GM11168 (cell line): ENCODE measurements around the gene IQGAP2.

Experiments used
- in situ Hi-C: fragments of 300-500 bp; cut with MboI; formaldehyde crosslinking; loops from one replicate; pipeline ENCODE4 v1.12.0; 2022; ENCODE audit warnings: low sequenced_read_pairs; ENCODE audit not compliant: unreplicated experiment

IQGAP2 gene

DNA sequence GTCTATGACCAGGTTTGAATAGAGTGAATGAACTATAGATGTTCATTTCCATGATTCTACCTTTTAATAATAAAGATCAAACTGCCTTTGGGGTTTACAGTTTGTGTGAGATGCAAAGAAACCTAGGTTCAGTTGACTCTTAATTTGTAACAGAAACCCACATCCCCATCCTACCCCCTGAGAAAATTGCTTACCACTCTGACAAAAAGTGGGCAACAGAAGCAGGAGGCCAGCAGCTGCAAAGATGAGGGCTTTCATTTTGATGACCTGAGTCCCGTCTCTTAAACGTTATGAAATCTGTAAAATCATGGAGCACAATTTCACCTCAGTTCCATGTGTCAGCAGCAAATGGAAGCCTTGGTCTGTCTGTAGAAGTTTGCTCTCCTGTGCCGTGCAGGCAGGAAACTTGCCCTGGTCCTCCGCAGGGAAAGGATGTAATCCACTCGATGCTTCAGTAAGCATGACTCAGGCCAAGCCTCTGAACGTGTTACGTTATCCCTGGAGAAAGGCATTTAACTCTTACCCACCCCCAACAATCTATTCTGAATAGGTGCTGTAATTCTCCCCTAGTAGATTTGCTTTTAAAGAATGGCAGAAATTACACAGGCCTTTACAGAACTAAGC is 220.0 kb downstream of the IQGAP2 start, which contains the start of gene F2RL2:
TSS of gene F2RL2 (minus strand) at position 431 of the 624 bp plus-strand sequence. CDS start at position 258, 173 bp downstream.
- in situ Hi-C loops = no loop called here

DNA sequence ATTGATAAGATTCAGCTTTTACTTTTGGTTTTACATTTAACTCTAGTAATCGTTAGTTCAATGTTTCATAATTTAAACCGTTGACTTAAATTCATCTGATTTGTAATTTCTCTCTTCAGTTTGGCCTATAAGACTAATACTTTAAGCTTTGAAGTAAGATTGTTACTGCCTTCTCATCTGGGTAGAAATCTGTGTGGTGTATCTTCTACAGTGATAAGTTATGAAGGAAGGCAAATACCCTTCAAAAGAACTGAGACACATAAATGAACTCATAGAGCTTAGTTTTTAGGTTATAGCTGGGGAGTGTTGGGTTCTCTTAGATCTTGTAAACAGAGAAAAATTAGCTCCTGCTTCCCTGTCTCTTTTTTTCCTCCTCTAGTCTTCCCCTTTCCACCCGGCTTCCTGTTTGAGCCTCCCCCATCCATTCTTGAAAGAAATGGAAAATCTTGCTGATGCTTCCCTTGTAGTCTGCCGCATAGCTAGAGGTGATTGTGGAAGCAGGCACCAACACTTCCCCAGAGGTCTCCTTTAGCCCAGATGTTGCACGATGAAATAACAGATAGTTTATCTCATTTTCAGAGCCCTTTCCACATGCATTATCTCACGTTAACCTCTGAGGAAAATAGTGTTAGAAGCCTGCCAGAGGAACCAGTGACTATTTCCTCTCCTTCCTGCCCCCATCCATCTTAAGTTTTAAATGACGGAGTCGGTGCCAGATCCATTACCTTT is 222.2 kb downstream of the IQGAP2 start:
- in situ Hi-C loops = no loop called here

DNA sequence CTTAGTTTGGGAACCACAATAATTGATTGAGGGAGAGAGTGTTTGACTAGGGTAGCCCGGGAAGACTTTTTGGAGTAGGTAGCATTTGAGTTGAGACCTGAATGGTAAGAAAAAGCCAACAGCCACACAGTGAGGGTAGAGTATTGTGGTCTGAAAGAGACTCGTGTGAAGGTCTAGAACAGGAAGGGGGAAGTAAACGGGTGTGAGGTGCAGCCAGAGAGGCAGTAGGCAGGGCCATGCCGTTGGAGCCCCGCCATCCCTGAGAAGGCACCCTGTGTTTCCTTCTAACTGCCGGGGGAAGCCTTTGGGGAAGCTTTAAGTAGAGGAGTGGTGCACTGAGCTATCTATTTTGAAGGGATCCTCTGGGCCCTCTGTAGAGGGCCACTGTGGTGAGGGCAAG is 223.7 kb downstream of the IQGAP2 start:
- in situ Hi-C loops = no loop called here

DNA sequence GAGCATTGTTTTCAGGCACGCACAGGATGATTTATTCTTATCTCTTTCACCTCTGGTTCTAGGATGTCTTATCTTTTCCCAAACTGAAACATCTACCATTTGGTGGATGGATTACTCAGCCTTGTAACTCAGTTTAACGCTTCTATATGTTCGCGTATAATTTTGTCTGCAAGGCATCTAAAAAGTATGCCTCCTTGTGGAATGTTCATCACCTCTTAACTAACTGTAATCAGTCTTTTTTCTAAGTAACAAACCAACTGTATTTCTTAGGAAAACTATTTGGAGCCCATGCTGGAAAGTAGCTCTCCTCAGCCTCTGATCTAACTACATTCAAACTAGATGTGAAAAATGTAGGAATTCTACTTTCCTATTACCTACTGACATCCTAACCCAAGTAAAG is 231.6 kb downstream of the IQGAP2 start:
- in situ Hi-C loops = no loop called here

DNA sequence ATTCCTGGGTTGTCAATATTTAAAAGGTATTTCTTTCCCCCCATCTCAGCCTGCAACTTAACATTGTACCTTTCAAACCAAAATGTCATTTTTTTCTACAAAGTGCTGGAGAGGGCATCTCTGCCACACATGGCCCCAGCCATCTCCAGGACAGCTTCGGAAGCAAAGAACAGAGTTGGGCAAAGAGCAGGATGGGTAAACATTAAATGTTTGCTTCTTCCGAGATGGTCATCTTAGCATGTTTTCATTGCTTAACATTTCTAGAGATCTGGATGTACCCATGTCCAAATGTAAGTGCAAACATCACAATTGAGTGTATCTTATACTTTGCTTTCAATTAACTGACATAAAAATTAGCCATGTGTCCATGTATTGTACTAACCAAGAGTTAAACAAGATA is 234.4 kb downstream of the IQGAP2 start:
- in situ Hi-C loops = no loop called here

DNA sequence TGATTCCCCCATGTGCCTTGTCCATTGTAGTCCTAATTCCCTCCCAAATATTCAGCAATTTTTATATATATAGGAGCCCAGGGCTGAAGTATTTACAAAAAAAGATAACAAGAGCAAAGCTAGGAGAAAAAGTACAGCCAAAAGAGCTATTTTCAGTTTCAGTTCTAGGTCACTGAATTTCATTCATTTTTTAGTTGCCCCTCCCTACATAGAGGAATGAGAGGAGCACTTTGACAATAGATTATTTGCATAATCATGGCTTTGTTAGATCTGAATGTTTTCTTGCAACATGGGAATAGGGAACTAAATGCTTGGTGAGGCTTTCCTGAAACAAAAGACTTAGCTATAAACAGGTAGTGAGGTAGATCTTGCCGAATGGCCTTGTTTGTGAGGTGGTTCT is 235.4 kb downstream of the IQGAP2 start:
- in situ Hi-C loops = no loop called here

DNA sequence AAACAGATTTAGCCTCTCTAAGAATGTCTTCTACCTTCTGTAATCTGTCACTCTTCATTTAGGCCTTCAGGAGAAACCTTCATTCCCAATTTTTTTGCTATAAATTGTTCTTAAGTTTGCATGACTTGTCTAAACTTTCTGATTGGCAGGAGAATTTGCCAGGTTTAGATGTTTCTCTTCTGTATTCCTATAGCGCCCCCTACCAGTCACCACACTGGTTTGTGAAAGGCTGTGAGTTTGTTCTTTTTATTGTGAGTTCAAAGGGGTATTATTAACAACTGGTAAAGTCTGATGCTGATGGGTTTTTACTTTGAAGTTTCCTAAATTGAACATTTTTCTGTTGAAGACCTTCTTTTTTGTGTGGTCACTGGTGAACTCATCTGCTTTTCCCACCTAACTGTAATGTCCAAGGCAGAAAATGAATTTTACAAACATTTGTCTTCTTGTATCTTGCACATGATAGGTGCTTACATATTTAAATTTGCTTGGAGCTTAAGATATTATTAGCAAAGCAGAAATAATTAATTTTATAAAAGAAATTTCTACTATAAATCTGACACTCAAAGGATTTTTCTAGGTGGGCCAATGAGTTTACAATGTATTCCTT is 238.5 kb downstream of the IQGAP2 start:
- in situ Hi-C loops = loop anchor here (5.0 kb wide), 1 partner anchor 44 kb away; no protein-coding TSS in a partner anchor

DNA sequence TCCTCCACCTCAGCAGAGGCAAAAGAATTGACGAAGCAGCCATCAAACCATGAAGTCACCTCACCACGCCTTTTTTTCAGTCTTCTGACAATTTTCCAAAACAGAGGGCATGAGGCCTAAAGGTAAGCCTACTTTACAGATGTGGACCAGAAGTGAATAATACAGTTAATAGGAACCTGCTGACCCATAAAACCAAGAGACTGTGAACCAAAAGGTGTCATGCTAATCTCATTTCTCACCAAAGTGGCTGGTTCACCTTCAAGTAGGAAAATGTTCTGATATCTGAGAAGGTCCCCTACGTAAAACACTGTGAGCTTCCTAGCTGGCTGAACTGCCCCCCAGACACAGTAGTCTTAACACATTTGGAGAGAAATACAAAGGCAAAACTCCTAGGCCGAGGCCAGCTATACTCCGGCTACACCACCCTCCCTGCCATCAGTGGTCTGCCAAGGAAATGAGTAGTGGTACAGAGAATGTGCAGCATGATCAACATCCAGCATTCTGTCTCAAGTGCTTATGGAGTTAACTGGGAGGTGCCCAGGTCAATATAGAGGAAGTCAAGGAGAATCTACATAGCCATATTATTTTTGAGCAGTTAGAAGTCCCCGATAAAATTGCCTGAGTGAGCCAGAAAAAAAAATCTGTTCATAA is 239.4 kb downstream of the IQGAP2 start:
- in situ Hi-C loops = loop anchor here (5.0 kb wide), 1 partner anchor 45 kb away; no protein-coding TSS in a partner anchor

DNA sequence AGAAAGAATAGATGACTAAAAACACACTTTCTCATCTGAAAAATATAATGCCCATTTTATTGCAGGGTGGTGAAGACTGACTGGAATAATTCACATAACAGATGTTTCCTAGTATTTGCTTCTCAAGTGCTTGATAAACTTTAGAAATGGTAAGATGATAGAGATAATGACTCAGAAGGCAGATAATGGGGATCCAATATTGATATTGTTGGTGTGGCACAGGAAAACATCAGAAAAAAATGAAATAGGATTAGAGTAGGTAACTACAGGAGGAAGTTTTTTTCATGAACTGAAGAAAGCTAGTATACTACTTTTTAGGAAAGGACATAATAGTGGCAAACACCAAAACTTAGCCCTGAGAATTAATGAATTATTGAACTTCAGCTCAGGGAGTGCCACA is 240.3 kb downstream of the IQGAP2 start:
- in situ Hi-C loops = loop anchor here (5.0 kb wide), 1 partner anchor 46 kb away; no protein-coding TSS in a partner anchor

DNA sequence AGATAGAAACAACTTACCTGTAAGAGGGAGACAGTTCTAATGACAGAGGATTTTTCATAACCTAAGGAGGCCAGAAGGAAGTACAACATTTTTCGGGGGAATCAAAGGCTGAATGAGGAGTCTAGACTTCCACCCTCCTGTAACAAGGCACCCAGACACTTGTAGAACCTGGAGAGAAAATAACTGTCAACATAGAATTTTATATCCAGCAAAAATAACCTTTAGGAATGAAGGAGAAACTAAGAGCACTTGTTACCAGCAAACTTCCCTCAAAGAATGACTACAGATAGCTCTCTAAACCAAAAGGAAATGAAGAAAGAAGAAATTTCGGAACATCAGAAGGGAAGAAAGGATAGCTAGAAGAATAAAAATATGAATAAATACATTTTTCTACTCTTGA is 246.1 kb downstream of the IQGAP2 start:
- in situ Hi-C loops = no loop called here

DNA sequence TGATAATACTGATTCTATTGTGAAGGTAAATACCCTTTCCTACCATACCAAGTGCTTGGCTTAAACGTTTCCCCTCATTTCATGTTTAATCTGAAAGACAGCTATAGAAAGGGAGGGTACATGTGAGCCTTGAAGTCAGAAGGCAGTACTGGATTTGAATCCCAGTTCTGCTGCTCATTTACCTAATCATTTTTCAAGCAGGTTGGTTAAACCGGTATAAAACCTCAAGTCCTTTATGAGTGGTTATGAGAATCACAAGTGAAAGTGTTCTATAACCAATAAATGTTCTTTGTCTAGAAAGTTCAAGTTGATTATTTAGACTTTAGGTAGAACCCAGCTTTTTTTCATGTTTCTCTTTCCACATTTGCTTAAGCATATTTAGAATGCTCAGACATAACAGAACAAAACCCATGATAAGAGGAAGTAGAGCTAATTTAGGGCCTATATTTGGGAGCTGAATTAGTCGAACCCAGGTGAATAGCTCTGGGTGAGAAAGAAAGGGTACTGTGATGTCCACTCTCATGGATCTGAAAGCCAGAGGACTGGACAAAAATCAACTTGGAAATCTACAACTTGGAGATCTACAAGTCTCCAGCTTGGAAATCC is 249.8 kb downstream of the IQGAP2 start:
- in situ Hi-C loops = no loop called here

DNA sequence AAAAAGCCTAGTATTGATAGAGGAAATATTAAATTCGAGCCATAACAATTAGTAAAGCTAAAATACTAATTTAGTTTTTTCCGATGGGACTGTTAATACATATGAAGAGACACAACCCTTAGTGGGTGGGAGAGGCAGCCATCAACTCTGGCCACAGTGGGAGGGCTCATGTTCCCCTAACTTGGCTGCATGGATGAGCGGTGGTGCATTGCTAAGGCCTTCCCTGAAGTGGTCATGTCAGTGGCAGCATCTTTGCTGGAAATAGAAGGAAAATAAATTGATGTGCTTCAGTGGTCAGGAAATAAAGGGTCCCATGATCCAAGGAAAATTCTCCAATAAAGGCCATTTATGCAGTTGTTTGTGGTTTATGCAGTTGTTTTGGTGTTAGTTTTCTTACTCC is 254.0 kb downstream of the IQGAP2 start:
- in situ Hi-C loops = no loop called here

DNA sequence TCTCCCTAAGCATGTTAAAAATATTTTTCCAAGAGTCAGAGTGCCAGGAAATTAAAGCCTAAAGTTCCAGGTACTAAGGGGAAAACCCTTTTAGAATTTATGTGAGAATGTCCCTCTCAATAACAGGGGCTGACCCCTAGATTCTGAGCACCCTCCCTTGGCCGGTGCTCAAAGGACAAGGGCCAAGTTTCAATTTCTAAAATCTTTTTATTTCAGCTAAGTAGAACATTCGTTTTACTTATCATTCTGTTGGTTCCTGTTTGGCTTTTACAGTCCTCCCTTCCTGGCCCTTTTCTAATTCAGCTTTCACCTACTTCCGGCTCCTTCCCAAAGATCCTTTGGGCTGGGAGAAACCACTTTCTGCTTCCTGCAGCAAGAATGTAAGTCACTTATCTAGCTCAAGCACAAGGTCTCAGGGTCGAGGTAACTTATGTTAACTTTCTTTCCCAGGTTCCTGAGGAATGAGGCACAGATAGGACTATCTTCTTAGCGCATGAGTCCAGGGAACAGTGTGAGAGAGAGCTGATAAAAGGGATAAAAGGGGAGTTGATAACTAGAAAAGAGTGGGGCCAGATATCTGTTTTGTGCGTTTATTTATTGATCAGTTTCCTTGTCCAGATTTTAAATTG is 254.7 kb downstream of the IQGAP2 start:
- in situ Hi-C loops = no loop called here

DNA sequence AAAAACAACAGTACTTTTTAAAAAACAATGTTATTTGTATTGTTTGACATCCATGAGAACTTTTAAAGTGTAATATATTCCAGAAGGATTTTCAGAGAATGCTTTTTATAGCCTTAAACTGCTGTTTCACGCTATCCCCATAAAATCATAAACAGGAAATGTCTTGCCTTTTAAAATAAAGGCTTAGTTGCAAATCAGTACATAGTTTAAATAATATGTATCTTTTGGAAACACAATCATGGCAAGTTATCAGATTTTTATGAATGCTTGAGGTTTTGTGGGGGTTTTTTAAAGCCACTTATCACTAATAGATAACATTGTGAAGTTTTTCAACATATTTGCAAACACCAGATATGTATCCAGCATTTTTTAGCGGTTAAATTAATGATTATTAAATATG is 257.3 kb downstream of the IQGAP2 start:
- in situ Hi-C loops = no loop called here

DNA sequence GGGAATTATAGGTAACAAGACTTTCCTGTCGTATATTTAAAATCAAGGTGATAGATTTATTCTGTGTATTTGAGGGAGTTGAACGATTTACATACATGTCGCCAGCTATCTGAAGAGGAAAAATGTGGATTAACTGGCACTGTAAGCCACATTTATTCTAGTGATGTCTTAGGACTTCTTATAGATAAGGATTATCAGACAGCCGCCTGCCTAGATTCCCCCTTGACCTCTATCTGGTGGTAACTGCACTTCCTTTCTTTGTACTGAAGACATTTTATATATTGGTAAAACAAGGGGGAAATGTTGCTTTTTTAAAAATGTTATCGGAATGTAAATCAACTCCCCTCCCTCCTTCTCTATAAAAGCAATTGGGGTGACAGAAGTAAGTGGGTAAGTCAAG is 259.4 kb downstream of the IQGAP2 start:
- in situ Hi-C loops = no loop called here

DNA sequence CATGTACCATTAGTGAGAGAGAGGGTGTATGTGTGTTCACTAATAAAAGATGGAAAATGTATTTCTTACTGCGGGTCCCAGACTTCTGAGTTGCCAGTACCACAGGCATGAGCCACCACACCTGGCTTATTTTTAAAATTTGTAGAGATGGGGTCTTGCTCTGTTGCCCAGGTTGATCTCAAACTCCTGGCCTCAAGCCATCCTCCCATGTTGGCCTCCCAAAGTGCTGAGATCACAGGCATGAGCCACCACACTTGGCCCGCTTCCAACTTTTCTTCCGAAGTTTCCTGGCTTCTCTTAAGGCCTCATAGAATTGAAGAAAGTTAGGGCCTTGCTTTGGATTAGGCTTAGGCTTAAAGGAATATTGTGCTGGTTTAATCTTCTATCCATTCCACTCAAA is 260.5 kb downstream of the IQGAP2 start:
- in situ Hi-C loops = no loop called here

DNA sequence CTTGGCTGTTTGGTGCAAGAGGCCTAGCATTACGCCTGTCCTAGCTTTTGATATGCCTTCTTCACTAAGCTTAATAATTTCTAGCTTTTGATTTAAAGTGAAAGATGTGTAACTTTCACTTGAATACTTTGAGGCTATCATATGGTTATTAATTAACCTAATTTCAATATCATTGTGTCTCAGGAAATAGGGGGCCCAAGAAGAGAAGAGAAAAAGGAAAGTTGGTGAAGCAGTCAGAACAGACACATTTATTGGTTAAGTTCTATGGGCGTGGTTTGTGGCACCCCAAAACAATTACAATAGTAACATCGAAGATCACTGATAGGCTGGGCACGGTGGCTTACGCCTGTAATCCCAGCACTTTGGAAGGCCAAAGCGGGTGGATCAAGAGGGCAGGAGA is 261.0 kb downstream of the IQGAP2 start:
- in situ Hi-C loops = no loop called here

DNA sequence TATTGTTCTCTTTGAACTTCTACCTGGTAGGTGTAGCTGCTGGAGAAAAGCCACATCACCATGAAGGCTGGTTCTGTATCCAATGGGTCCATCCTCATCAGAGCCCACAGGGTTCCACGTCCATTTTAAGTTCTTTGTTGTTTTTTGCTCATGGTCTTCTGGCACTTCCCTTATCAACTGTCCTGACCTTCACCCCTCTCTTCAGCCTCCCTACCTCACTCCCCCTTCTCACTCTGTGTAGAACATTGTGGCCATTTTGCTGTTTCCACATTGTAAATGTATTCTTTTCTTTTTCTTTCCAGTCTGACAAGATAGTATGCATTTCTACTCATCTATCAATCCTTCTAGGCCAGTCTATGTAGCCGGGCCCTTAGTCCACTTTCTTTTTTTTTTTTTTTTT is 264.4 kb downstream of the IQGAP2 start:
- in situ Hi-C loops = no loop called here

DNA sequence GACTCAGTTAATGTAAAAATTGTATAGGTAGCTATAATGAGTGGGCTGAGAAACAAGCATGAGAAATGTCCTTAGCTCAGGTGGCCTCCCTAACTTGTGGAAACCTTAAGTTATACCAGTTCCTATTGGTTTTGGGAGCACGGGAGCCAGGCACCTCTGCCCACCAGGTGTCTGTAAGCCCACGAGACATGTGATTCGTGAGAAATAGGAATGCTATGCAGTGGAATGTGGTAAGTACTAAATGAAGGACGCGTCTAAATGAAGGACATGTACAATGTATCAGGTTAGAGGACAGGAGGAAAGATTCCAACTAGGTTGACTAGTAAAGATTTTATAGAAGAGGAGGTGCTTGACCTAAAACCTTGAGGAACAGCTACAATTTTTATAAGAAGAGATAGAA is 266.2 kb downstream of the IQGAP2 start:
- in situ Hi-C loops = no loop called here

DNA sequence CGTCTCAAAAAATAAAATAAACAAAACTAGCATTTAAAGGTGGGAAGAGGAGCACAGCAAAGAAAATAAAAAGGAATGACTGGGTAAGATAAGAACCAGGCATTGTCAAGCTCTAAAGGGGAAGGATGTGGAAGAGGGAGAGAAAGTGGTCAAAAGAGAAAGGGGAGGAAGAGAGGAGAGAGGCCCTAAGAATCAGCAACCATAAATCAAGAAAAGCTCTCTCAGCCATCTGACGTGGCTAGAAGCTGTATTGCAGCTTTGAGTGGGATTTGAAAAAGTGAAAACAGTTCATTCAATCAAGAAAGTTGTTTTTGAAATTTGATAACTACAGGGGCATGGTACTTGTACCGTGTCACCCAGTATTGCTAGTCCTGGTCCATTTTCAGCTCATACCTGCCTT is 267.4 kb downstream of the IQGAP2 start:
- in situ Hi-C loops = no loop called here
